Measurements from ENCODE around the gene SYT12.

The SYT12 gene

GRCh38 chr11:67062526-67063373 is 39.8 kb downstream of the SYT12 start:
- no peak overlapping the region for H3K4me2 ChIP-seq (ENCODE audit: low read depth, low read length, poor library complexity, severe bottlenecking)
- H3K27me3 ChIP-seq (ENCODE audit: low read length), result no peaks in the 10 kb centered on the region
- no peak for TF ChIP-seq EZH2phosphoT487 (conservative IDR thresholded peaks at IDR 0.05; ENCODE audit: low read length)
- no peak for TF ChIP-seq CTCF (IDR thresholded peaks at IDR 0.05; ENCODE audit: insufficient read depth, low read length, poor library complexity, severe bottlenecking)
- H3K79me2 ChIP-seq (ENCODE audit: insufficient read depth, low read length), result no peaks in the 10 kb centered on the region
- no peak overlapping the region for H3K4me3 ChIP-seq (ENCODE audit: insufficient read depth, low read length, poor library complexity, severe bottlenecking)
- H3K36me3 ChIP-seq (ENCODE audit: low read length), result no peaks in the 10 kb centered on the region
- no peak overlapping the region for H3K9ac ChIP-seq (ENCODE audit: low read length)
- no peak overlapping the region for H2AFZ ChIP-seq (ENCODE audit: low read depth, low read length, severe bottlenecking)
- H4K20me1 ChIP-seq (ENCODE audit: low read depth, low read length), result no peaks in the 10 kb centered on the region
- H3K9me3 ChIP-seq (ENCODE audit: insufficient read depth, low read length), result no peaks in the 10 kb centered on the region
- no peaks in the 10 kb centered on the region for H3F3A ChIP-seq (ENCODE audit: insufficient read depth)
- H3K27ac ChIP-seq (ENCODE audit: low read depth, low read length), result no peak overlapping the region
- no peaks in the 10 kb centered on the region for H3K9me2 ChIP-seq (replicated peaks; ENCODE audit: insufficient read depth, low read length)

- no peak overlapping the region for H3K4me2 ChIP-seq (ENCODE audit: low read depth, low read length, poor library complexity, severe bottlenecking)
- TF ChIP-seq CTCF (IDR thresholded peaks at IDR 0.05; ENCODE audit: insufficient read depth, low read length, poor library complexity, severe bottlenecking), result no peak
- TF ChIP-seq EZH2phosphoT487 (conservative IDR thresholded peaks at IDR 0.05; ENCODE audit: low read length), result no peak
- no peaks in the 10 kb centered on the region for H3F3A ChIP-seq (ENCODE audit: insufficient read depth)
- no peaks in the 10 kb centered on the region for H4K20me1 ChIP-seq (ENCODE audit: low read depth, low read length)
- no peak overlapping the region for H2AFZ ChIP-seq (ENCODE audit: low read depth, low read length, severe bottlenecking)
- no peak overlapping the region for H3K4me3 ChIP-seq (ENCODE audit: insufficient read depth, low read length, poor library complexity, severe bottlenecking)
- no peaks in the 10 kb centered on the region for H3K27me3 ChIP-seq (ENCODE audit: low read length)
- no peaks in the 10 kb centered on the region for H3K79me2 ChIP-seq (ENCODE audit: insufficient read depth, low read length)
- no peaks in the 10 kb centered on the region for H3K9me2 ChIP-seq (replicated peaks; ENCODE audit: insufficient read depth, low read length)
- H3K36me3 ChIP-seq (ENCODE audit: low read length), result no peaks in the 10 kb centered on the region
- no peak overlapping the region for H3K27ac ChIP-seq (ENCODE audit: low read depth, low read length)
- no peak overlapping the region for H3K9ac ChIP-seq (ENCODE audit: low read length)
- no peaks in the 10 kb centered on the region for H3K9me3 ChIP-seq (ENCODE audit: insufficient read depth, low read length)
Observed at GRCh38 chr11:67066333-67066709, 43.4 kb downstream of the SYT12 start.

- H3K4me3 ChIP-seq (ENCODE audit: insufficient read depth, low read length, poor library complexity, severe bottlenecking), result no peak overlapping the region
- no peaks in the 10 kb centered on the region for H3K79me2 ChIP-seq (ENCODE audit: insufficient read depth, low read length)
- H3K9me2 ChIP-seq (replicated peaks; ENCODE audit: insufficient read depth, low read length), result no peaks in the 10 kb centered on the region
- no peak overlapping the region for H2AFZ ChIP-seq (ENCODE audit: low read depth, low read length, severe bottlenecking)
- no peak overlapping the region for H3K4me2 ChIP-seq (ENCODE audit: low read depth, low read length, poor library complexity, severe bottlenecking)
- H4K20me1 ChIP-seq (ENCODE audit: low read depth, low read length), result no peaks in the 10 kb centered on the region
- H3K27me3 ChIP-seq (ENCODE audit: low read length), result no peaks in the 10 kb centered on the region
- no peaks in the 10 kb centered on the region for H3K9me3 ChIP-seq (ENCODE audit: insufficient read depth, low read length)
- TF ChIP-seq CTCF (IDR thresholded peaks at IDR 0.05; ENCODE audit: insufficient read depth, low read length, poor library complexity, severe bottlenecking), result peak; percentile 25
- no peak for TF ChIP-seq EZH2phosphoT487 (conservative IDR thresholded peaks at IDR 0.05; ENCODE audit: low read length)
- H3K36me3 ChIP-seq (ENCODE audit: low read length), result no peaks in the 10 kb centered on the region
- H3K9ac ChIP-seq (ENCODE audit: low read length), result no peak overlapping the region
- no peaks in the 10 kb centered on the region for H3F3A ChIP-seq (ENCODE audit: insufficient read depth)
- no peak overlapping the region for H3K27ac ChIP-seq (ENCODE audit: low read depth, low read length)
Observed at GRCh38 chr11:67071420-67072284, 48.7 kb downstream of the SYT12 start.

All from SU-DHL-6 (cell line).